H1 (cell line): Measurements from ENCODE around the gene ADGRL2. TPM values are rescaled to one million over a fixed set of nuclear protein-coding genes. Genes with fewer than 3 reads are reported as not detected.

Experiments
- CTCF ChIA-PET: fragments of 300-600 bp; sonication (Branson Sonifier 250); formaldehyde crosslinking; loops from one replicate; lab custom pipeline; 2021; ENCODE audit not compliant: partially characterized antibody; lab: Charles Lee
- POLR2A ChIA-PET: fragments of 300-600 bp; sonication (Branson Sonifier 250); formaldehyde crosslinking; loops from one replicate; lab custom pipeline; 2021; ENCODE audit warnings: inconsistent platforms; ENCODE audit not compliant: partially characterized antibody; lab: Charles Lee
- DNase-seq, 2 experiments: peaks; one replicate each; pipeline versions ENCODE4 v3.0.0 to v3.0.0-alpha.2; 2010 to 2022; ENCODE audit warnings: low spot score in 2 of 2, low read depth in 1 of 2, mixed read lengths in 1 of 2
- FAIRE-seq: peaks from 2 replicates; lab custom pipeline; 2011; peaks lifted over from hg19 to GRCh38; lab: Jason Lieb, UNC
- H2AFZ ChIP-seq: 2 replicates; pipeline ENCODE4 v1.8.1; 2012; ENCODE audit warnings: low read length, inconsistent platforms
- H2AK5ac ChIP-seq: 2 replicates; pipeline ENCODE4 v1.6.1; 2013; ENCODE audit warnings: low read depth, low read length
- H2BK120ac ChIP-seq: replicated peaks from 2 replicates; pipeline ENCODE3; 2013; ENCODE audit warnings: low read depth, low read length, inconsistent platforms
- H2BK12ac ChIP-seq: 2 replicates; pipeline ENCODE4 v1.6.1; 2013; ENCODE audit warnings: low read depth, low read length
- H2BK15ac ChIP-seq: 2 replicates; pipeline ENCODE4 v1.6.1; 2013; ENCODE audit warnings: low read length
- H2BK20ac ChIP-seq: 2 replicates; pipeline ENCODE4 v1.6.1; 2013; ENCODE audit warnings: low read length
- H2BK5ac ChIP-seq: 2 replicates; pipeline ENCODE4 v1.6.1; 2013; ENCODE audit warnings: low read depth, low read length
- H3K14ac ChIP-seq: 2 replicates; pipeline ENCODE4 v1.6.1; 2013; ENCODE audit warnings: inconsistent platforms; ENCODE audit not compliant: insufficient read length
- H3K18ac ChIP-seq: 2 replicates; pipeline ENCODE4 v1.6.1; 2013; ENCODE audit warnings: low read length; ENCODE audit errors: extremely low read depth
- H3K23ac ChIP-seq: 2 replicates; pipeline ENCODE4 v1.6.1; 2013; ENCODE audit warnings: inconsistent platforms; ENCODE audit not compliant: insufficient read length
- H3K23me2 ChIP-seq: 2 replicates; pipeline ENCODE4 v1.6.1; 2013; ENCODE audit warnings: low read depth, low read length
- H3K27ac ChIP-seq: 2 replicates; pipeline ENCODE4 v1.6.1; 2011; ENCODE audit warnings: low read depth, low read length, inconsistent platforms
- H3K27me3 ChIP-seq, 4 experiments: replicated peaks in 1 of 4; 1 replicate in 1 of 4; 2 replicates in 3 of 4; pipeline versions ENCODE4 v1.6.1 to v1.8.1; 2011 to 2013; ENCODE audit warnings: low read length in 3 of 4, mild to moderate bottlenecking in 3 of 4, inconsistent platforms in 2 of 4, mixed read lengths in 2 of 4, moderate library complexity in 1 of 4; ENCODE audit not compliant: control insufficient read depth in 3 of 4, insufficient read depth in 3 of 4; ENCODE audit errors: extremely low read depth in 1 of 4
- H3K36me3 ChIP-seq, 4 experiments: 2 replicates each; pipeline versions ENCODE4 v1.6.1 to v1.8.1; 2011 to 2013; ENCODE audit warnings: mild to moderate bottlenecking in 4 of 4, low read length in 3 of 4, moderate library complexity in 2 of 4, control low read depth in 1 of 4, inconsistent platforms in 1 of 4; ENCODE audit not compliant: insufficient read depth in 4 of 4, control insufficient read depth in 2 of 4
- H3K4ac ChIP-seq: replicated peaks from 2 replicates; pipeline ENCODE3; 2013; ENCODE audit warnings: low read length, low read depth, mixed read lengths, inconsistent platforms; ENCODE audit not compliant: insufficient read length
- H3K4me1 ChIP-seq, 4 experiments: replicated peaks in 1 of 4; 1 replicate in 1 of 4; 2 replicates in 3 of 4; pipeline versions ENCODE4 v1.6.1 to v1.8.1; 2011 to 2013; ENCODE audit warnings: low read length in 3 of 4, inconsistent platforms in 2 of 4, mixed read lengths in 1 of 4; ENCODE audit not compliant: insufficient read depth in 4 of 4, control insufficient read depth in 3 of 4
- H3K4me2 ChIP-seq, 2 experiments: 2 replicates each; pipeline versions ENCODE4 v1.6.1 to v1.8.1; 2011 to 2013; ENCODE audit warnings: low read depth in 2 of 2, low read length in 2 of 2, control low read depth in 1 of 2, inconsistent platforms in 1 of 2, mild to moderate bottlenecking in 1 of 2; ENCODE audit not compliant: insufficient read depth in 1 of 2
- H3K4me3 ChIP-seq, 4 experiments: fragments of 200-600, 300-600 bp in 1 of 4; sonication (generic), shearing (Covaris generic), sonication (Bioruptor Twin) in 1 of 4; 2 replicates each; pipeline versions ENCODE4 v1.5.1 to v1.8.1; 2011 to 2016; ENCODE audit warnings: low read length in 4 of 4, low read depth in 3 of 4, control low read depth in 2 of 4, inconsistent platforms in 2 of 4, mild to moderate bottlenecking in 2 of 4, mixed read lengths in 1 of 4, moderate library complexity in 1 of 4; ENCODE audit not compliant: insufficient read depth in 2 of 4; ENCODE audit errors: extremely low read depth in 1 of 4
- H3K56ac ChIP-seq: replicated peaks from 2 replicates; pipeline ENCODE3; 2013; ENCODE audit warnings: low read depth, mild to moderate bottlenecking, mixed read lengths, low read length, inconsistent platforms; ENCODE audit not compliant: insufficient read length
- H3K79me1 ChIP-seq: 2 replicates; pipeline ENCODE4 v1.6.1; 2013; ENCODE audit warnings: low read depth, low read length, control low read depth
- H3K79me2 ChIP-seq, 2 experiments: 2 replicates each; pipeline versions ENCODE4 v1.6.1 to v1.8.1; 2012 to 2013; ENCODE audit warnings: low read length in 2 of 2, mild to moderate bottlenecking in 2 of 2, inconsistent platforms in 1 of 2; ENCODE audit not compliant: insufficient read depth in 2 of 2, control insufficient read depth in 1 of 2
- H3K9ac ChIP-seq, 4 experiments: replicated peaks in 1 of 4; 1 replicate in 1 of 4; 2 replicates in 3 of 4; pipeline versions ENCODE4 v1.6.1 to v1.8.1; 2011 to 2013; ENCODE audit warnings: low read depth in 3 of 4, low read length in 3 of 4, control low read depth in 2 of 4, mild to moderate bottlenecking in 2 of 4, moderate library complexity in 2 of 4, inconsistent platforms in 1 of 4; ENCODE audit errors: extremely low read depth in 1 of 4
- H3K9me3 ChIP-seq, 2 experiments: 2 replicates each; pipeline versions ENCODE4 v1.6.1 to v1.8.1; 2012 to 2013; ENCODE audit warnings: mild to moderate bottlenecking in 2 of 2, moderate library complexity in 2 of 2, control low read depth in 1 of 2, inconsistent platforms in 1 of 2, low read depth in 1 of 2, low read length in 1 of 2, mixed read lengths in 1 of 2; ENCODE audit not compliant: insufficient read depth in 2 of 2
- H4K20me1 ChIP-seq, 2 experiments: replicated peaks in 1 of 2; 2 replicates each; pipeline versions ENCODE3 to v1.8.1; 2011 to 2013; ENCODE audit warnings: inconsistent platforms in 2 of 2, low read length in 2 of 2, mild to moderate bottlenecking in 1 of 2; ENCODE audit not compliant: insufficient read depth in 2 of 2, control insufficient read depth in 1 of 2
- H4K5ac ChIP-seq: 2 replicates; pipeline ENCODE4 v1.6.1; 2013; ENCODE audit warnings: low read length, low read depth, mixed read lengths, inconsistent platforms; ENCODE audit not compliant: insufficient read length
- H4K8ac ChIP-seq: 2 replicates; pipeline ENCODE4 v1.8.0; 2013; ENCODE audit warnings: mild to moderate bottlenecking, moderate library complexity, low read length, inconsistent platforms; ENCODE audit not compliant: insufficient read depth; ENCODE audit errors: extremely low read depth
- H4K91ac ChIP-seq: replicated peaks from 2 replicates; pipeline ENCODE3; 2013; ENCODE audit warnings: low read length, mixed read lengths, inconsistent platforms; ENCODE audit not compliant: insufficient read length
- CHD1 ChIP-seq: IDR thresholded peaks from 2 replicates; pipeline ENCODE4 v1.6.1; 2012; ENCODE audit warnings: low read depth, low read length, improper control_type of control experiment
- HDAC2 ChIP-seq, 2 experiments: fragments of 300-600 bp in 1 of 2; sonication (generic) in 1 of 2; IDR thresholded peaks; 2 replicates each; pipeline ENCODE4 v1.6.1; 2011 to 2012; ENCODE audit warnings: low read depth in 2 of 2, low read length in 2 of 2, mild to moderate bottlenecking in 2 of 2, moderate library complexity in 2 of 2, borderline replicate concordance in 1 of 2, inconsistent platforms in 1 of 2
- KDM4A ChIP-seq: IDR thresholded peaks from one replicate; pipeline ENCODE4 v1.7.1; 2012; ENCODE audit warnings: low read depth, mild to moderate bottlenecking, moderate library complexity, low read length, inconsistent platforms; ENCODE audit not compliant: severe bottlenecking
- SIN3A ChIP-seq, 2 experiments: IDR thresholded peaks in 1 of 2; conservative IDR thresholded peaks in 1 of 2; 2 replicates each; pipeline ENCODE4 v1.6.1; 2011 to 2012; ENCODE audit warnings: low read length in 2 of 2, improper control_type of control experiment in 1 of 2, low read depth in 1 of 2, mild to moderate bottlenecking in 1 of 2
- SUZ12 ChIP-seq: fragments of 200-600 bp; sonication (generic); IDR thresholded peaks from 2 replicates; pipeline ENCODE4 v1.6.1; 2012; ENCODE audit warnings: mild to moderate bottlenecking, inconsistent platforms, low read length, moderate library complexity, mixed read lengths
- TAF1 ChIP-seq: IDR thresholded peaks from 2 replicates; pipeline ENCODE4 v1.6.1; 2011; ENCODE audit warnings: mild to moderate bottlenecking, low read depth, low read length
- TAF7 ChIP-seq: optimal IDR thresholded peaks from 2 replicates; pipeline ENCODE3; 2011; ENCODE audit warnings: low read depth, mild to moderate bottlenecking, inconsistent platforms, low read length, moderate library complexity, borderline replicate concordance
- WGBS, 2 experiments: shearing (Covaris generic) in 1 of 2; methylation state at CpG; one replicate each; pipeline versions ENCODE4 v1.1.6 to v1.1.7; 2013 to 2015; ENCODE audit warnings: low lambda C conversion rate in 2 of 2, mixed read lengths in 2 of 2, inconsistent platforms in 1 of 2, low coverage in 1 of 2, missing lambda C conversion rate in 1 of 2; ENCODE audit not compliant: insufficient replicate concordance in 2 of 2, insufficient coverage in 1 of 2, insufficient read length in 1 of 2; ENCODE audit errors: extremely low coverage in 1 of 2, missing lambda C conversion rate in 1 of 2; 5-methylcytosine and 5-hydroxymethylcytosine counted together
- polyA plus RNA-seq, 7 experiments: library from polyadenylated mRNA; depleted of rRNA in 3 of 7; stranded (reverse) in 5 of 7; unstranded in 2 of 7; fragments of >200 nt in 5 of 7; fragments of 200-250 nt in 2 of 7; gene quantifications; 1 replicate in 5 of 7; 2 replicates in 1 of 7; 4 replicates in 1 of 7; pipeline versions ENCODE4 v1.2.1 to v1.2.3, GENCODE V29; 2011 to 2013; ENCODE audit warnings: missing spikeins in 2 of 7, mixed read lengths in 2 of 7
- total RNA-seq: library from RNA; stranded (reverse); fragmentation: NEBNext Ultra II Directional; extraction: Animal tissue kit (Norgen Biotek cat#: 25700); gene quantifications from 2 replicates; pipeline ENCODE4 v1.2.1, GENCODE V29; 2021

The ADGRL2 gene
- total and polyA plus RNA-seq, 2 of the 8 experiments (the other 6 are each of a cell fraction or from before 2014, with no cell fraction given) = 113 to 124 TPM

DNA sequence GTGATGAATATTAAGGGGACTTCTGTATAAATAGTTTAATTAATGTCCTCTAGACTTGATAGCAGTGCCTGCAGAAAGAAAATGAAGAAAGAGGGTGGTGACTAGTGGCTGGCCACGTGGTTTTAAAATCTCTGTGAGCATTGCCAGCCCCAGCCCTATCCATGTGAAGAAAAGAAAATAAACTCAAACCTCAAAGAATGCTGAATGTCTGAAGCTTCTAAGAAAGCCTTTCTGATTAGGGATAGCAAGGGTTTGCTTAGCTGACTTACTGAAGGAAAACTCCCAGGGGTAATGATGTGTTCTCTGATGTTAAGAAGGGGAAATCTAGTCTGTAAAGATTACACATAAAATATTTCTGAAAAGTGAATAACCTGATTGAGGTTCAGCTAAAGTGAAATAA lies 31.8 kb downstream of the ADGRL2 start:
- no peak overlapping the region for H2AK5ac ChIP-seq
- 0 out of 2 replicates have a peak, but pooled peaks cover 2% of the 10 kb centered on the region for H3K79me1 ChIP-seq
- H3K4me2 ChIP-seq = no peak overlapping the region
- H4K20me1 ChIP-seq = peaks cover 4 to 18% of the 10 kb centered on the region in 2 experiments
- 18% methylated on average over 1 of the region's 1 CpG; no CpG with 5 or more reads in 1 of the 2 experiments for WGBS, 2 experiments
- H3K4ac ChIP-seq = no peak overlapping the region
- H3K9ac ChIP-seq = no peak overlapping the region
- H4K5ac ChIP-seq = no peak overlapping the region
- no peak overlapping the region for H4K8ac ChIP-seq
- H2BK20ac ChIP-seq = no peak overlapping the region
- no peak overlapping the region for H2BK15ac ChIP-seq
- H3K23ac ChIP-seq = no peak overlapping the region
- no peak overlapping the region for H3K14ac ChIP-seq
- H3K79me2 ChIP-seq = peaks cover 0 to 100% of the 10 kb centered on the region in 2 experiments; a peak in 3 of 4 replicates
- peaks cover 0 to 6% (median 2%) of the 10 kb centered on the region in 4 experiments; a peak in 3 of 7 replicates for H3K4me1 ChIP-seq
- no peaks in the 10 kb centered on the region for H3K9me3 ChIP-seq
- no peaks in the 10 kb centered on the region for H3K23me2 ChIP-seq
- POLR2A ChIA-PET = interaction anchor here (1.6 kb wide), 1 partner anchor 16 kb away, joined by 3 read pairs; no protein-coding TSS in a partner anchor
- H2AFZ ChIP-seq = no peak overlapping the region
- H2BK120ac ChIP-seq = no peak overlapping the region
- no peak for DNase-seq
- no peak overlapping the region for H3K4me3 ChIP-seq
- no peak overlapping the region for H2BK12ac ChIP-seq
- FAIRE-seq = peak; percentile 48
- no peaks in the 10 kb centered on the region for H3K27me3 ChIP-seq
- no peak overlapping the region for H3K18ac ChIP-seq
- CTCF ChIA-PET = no interaction called here
- H3K27ac ChIP-seq = no peak overlapping the region
- H2BK5ac ChIP-seq = no peak overlapping the region
- H3K56ac ChIP-seq = no peak overlapping the region
- peaks cover 0 to 5% (median 0%) of the 10 kb centered on the region in 4 experiments; a peak in 1 of 8 replicates for H3K36me3 ChIP-seq
- no peak overlapping the region for H4K91ac ChIP-seq
- TF ChIP-seq TAF1 (no peak), CHD1 (no peak), HDAC2 (IDR thresholded peaks at IDR 0.05; ENCODE audit: borderline replicate concordance in 1 of 2, low read depth in 2 of 2, low read length in 2 of 2) (no peak), TAF7 (no peak), SIN3A (conservative IDR thresholded peaks at IDR 0.05 in 1 of 2, IDR thresholded peaks at IDR 0.05 in 1 of 2; ENCODE audit: low read depth in 1 of 2, low read length in 2 of 2) (no peak), SUZ12 (no peak), KDM4A (no peak)
